Fibroblast of skin of right quadriceps (primary cell): ENCODE measurements around the gene MRPL37.

Experiments used
- DNase-seq: peaks from one replicate; pipeline ENCODE4 v3.0.0-alpha.2; 2013

The MRPL37 gene

DNA sequence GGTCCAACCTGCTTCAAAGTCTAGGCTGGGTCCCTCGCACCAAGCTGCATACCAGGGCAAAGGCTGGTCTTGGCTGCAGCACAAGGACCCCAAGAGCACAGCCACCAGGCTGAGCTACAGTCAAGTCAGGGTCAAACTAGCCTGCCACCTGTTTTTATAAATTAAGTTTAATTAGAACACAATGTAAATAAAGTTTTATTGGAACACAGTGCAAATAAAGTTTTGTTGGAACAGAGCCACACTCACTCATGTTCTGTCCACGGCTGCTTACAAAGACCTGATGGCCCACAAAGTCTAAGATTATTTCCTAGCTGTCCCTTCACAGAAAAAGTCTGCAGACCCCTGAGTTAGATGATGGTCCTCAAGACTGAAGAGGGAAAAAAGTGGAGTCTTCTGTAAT, 66.2 kb downstream of the MRPL37 start:
- DNase-seq = no peak

DNA sequence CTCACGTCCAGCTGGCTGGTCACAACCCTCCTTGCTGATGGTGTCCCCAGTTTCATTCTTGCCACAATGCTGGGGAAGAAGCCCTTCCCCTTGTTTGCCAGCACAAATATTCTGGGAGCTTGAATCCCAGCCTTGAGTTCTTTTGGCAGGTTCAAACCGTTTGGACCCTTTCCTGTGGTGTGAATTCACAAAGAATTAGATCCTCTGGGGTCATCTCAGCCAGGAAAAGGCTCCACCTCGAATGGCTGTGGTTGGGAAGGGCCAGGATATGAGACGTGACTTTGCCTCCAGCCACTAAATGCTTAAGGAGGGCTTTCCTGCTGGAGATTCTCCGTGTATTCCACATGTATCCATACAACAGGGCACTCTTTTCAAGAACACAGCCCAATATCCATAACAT, 66.9 kb downstream of the MRPL37 start:
- DNase-seq = no peak
